Measurements from ENCODE around the gene GYG2.
"Not testable (repeated sequence)": the region's sequence is repeated elsewhere in the genome, so short reads cannot be mapped to it uniquely, and the experiment has no call there.

DNA sequence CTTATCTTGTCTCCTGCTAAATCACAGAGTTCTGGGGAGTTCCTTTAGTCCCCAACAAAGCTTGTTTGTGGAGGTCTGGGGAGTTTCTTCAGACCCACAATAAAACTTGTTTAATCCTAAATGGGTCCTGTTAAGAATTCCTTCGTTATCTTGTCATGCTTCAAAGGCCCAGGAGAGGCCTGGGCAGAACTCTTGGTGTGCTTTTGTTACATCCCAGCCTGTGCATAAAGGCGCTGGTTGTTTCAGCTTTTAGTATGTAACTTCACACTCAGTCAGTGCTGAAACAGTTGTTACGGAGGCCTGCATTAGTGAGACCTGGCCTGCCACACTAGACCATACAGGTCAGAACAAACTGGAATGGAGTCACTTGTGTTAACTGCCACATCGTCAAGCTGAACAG, 97.5 kb downstream of the GYG2 start:
- not testable (repeated sequence) for TF ChIP-seq CTCF, POLR2AphosphoS5 (IDR thresholded peaks at IDR 0.05)

Measured in transverse colon (tissue), 4 donors.